Glutamatergic neuron (in vitro differentiated cells): ENCODE results near the gene PGA4. TPM values are rescaled to one million over a fixed set of nuclear protein-coding genes. Genes with fewer than 3 reads are reported as not detected.

Source experiments
- DNase-seq: peaks from one replicate; pipeline ENCODE4 v3.0.0; 2022
- H3K27ac Mint-ChIP-seq: one replicate; pipeline ENCODE4 v1.8.0; 2020; ENCODE audit warnings: mild to moderate bottlenecking, mixed read lengths, inconsistent platforms; ENCODE audit not compliant: unreplicated experiment
- H3K27me3 Mint-ChIP-seq: one replicate; pipeline ENCODE4 v1.8.0; 2020; ENCODE audit warnings: mild to moderate bottlenecking, moderate library complexity, mixed read lengths, inconsistent platforms; ENCODE audit not compliant: unreplicated experiment
- H3K36me3 Mint-ChIP-seq: one replicate; pipeline ENCODE4 v1.8.0; 2020; ENCODE audit warnings: mild to moderate bottlenecking, mixed read lengths, inconsistent platforms; ENCODE audit not compliant: unreplicated experiment
- H3K4me1 Mint-ChIP-seq: one replicate; pipeline ENCODE4 v1.8.0; 2020; ENCODE audit warnings: mild to moderate bottlenecking, low read depth, mixed read lengths, inconsistent platforms; ENCODE audit not compliant: unreplicated experiment
- H3K4me3 Mint-ChIP-seq: one replicate; pipeline ENCODE4 v1.8.0; 2020; ENCODE audit warnings: mild to moderate bottlenecking, mixed read lengths, inconsistent platforms; ENCODE audit not compliant: unreplicated experiment
- H3K9me3 Mint-ChIP-seq: one replicate; pipeline ENCODE4 v1.8.0; 2020; ENCODE audit warnings: mild to moderate bottlenecking, moderate library complexity, mixed read lengths, inconsistent platforms; ENCODE audit not compliant: unreplicated experiment
- CTCF ChIP-seq: fragments of 200-600 bp; sonication (generic); IDR thresholded peaks from one replicate; pipeline ENCODE4 v1.5.0; 2021; ENCODE audit not compliant: partially characterized antibody, unreplicated experiment
- total RNA-seq: library from RNA; stranded (reverse); fragmentation: NEBNext Ultra II Directional; extraction: Animal tissue kit (Norgen Biotek cat#: 25700); gene quantifications from one replicate; pipeline ENCODE4 v1.2.1, GENCODE V29; 2021; ENCODE audit not compliant: unreplicated experiment

The PGA4 gene
- total RNA-seq, 1 donor from 2014 or later: not detected

GRCh38 chr11:61270354-61271076, 48.4 kb downstream of the PGA4 start:
- Mint-ChIP-seq H3K36me3 (no peaks in the 10 kb centered on the region), H3K27me3 (peaks cover 3% of the 10 kb centered on the region), H3K4me3 (no peak overlapping the region), H3K27ac (no peak overlapping the region), H3K4me1 (no peaks in the 10 kb centered on the region), H3K9me3 (peaks cover 4% of the 10 kb centered on the region)
- TF ChIP-seq CTCF: no peak
- DNase-seq: no peak

GRCh38 chr11:61272731-61273130, 50.6 kb downstream of the PGA4 start:
- H3K4me1 Mint-ChIP-seq: no peaks in the 10 kb centered on the region
- no peak for DNase-seq
- TF ChIP-seq CTCF: no peak
- H3K27me3 Mint-ChIP-seq: peaks cover 3% of the 10 kb centered on the region
- H3K36me3 Mint-ChIP-seq: no peaks in the 10 kb centered on the region
- no peak overlapping the region for H3K4me3 Mint-ChIP-seq
- peaks cover 3% of the 10 kb centered on the region for H3K9me3 Mint-ChIP-seq
- H3K27ac Mint-ChIP-seq: no peak overlapping the region

GRCh38 chr11:61273178-61274078, 51.3 kb downstream of the PGA4 start:
- Mint-ChIP-seq H3K9me3 (peaks cover 2% of the 10 kb centered on the region), H3K27ac (no peak overlapping the region)
- no peak for TF ChIP-seq CTCF

DNA sequence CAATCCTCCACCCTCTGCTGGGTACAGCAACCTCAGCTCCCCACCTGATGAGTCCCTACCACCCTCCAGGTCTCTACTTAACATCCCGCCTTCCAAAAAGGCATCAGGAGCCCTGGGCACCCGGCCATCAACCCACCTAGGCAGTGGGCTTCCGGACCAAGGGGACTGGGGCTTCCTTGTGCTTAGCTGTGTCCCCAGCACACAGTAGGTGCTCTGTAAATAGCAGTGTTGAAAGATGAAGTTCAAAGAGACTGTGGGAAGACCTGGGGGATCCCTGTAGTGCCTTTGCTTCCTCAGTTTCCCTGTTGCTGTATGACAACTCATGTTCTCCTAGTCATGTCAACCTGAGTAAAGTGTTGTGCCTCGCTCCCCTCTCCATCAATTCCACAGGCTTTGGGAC, 51.9 kb downstream of the PGA4 start:
- peaks cover 2% of the 10 kb centered on the region for H3K9me3 Mint-ChIP-seq
- no peak for TF ChIP-seq CTCF
- no peak overlapping the region for H3K4me3 Mint-ChIP-seq
- H3K36me3 Mint-ChIP-seq: no peaks in the 10 kb centered on the region
- H3K27me3 Mint-ChIP-seq: peaks cover 3% of the 10 kb centered on the region
- no peak overlapping the region for H3K27ac Mint-ChIP-seq
- H3K4me1 Mint-ChIP-seq: peaks cover 3% of the 10 kb centered on the region
- no peak for DNase-seq

More at GRCh38 chr11:61273178-61274078, 51.3 kb downstream of the PGA4 start:
- Mint-ChIP-seq H3K4me3 (no peak overlapping the region), H3K36me3 (no peaks in the 10 kb centered on the region), H3K4me1 (peaks cover 3% of the 10 kb centered on the region), H3K27me3 (peaks cover 3% of the 10 kb centered on the region)
- DNase-seq: no peak

GRCh38 chr11:61275191-61275590, 53.0 kb downstream of the PGA4 start:
- Mint-ChIP-seq H3K27ac (no peak overlapping the region), H3K36me3 (no peaks in the 10 kb centered on the region), H3K4me1 (peaks cover 6% of the 10 kb centered on the region), H3K9me3 (peaks cover 2% of the 10 kb centered on the region), H3K27me3 (peaks cover 3% of the 10 kb centered on the region), H3K4me3 (no peak overlapping the region)
- no peak for DNase-seq
- TF ChIP-seq CTCF: no peak
